Neutrophil (primary cell): ENCODE data around the gene NAALADL2.

Experiments
- H3K27ac ChIP-seq: fragments of 200-600 bp; sonication (generic); 2 replicates; pipeline ENCODE4 v1.5.1; 2016; ENCODE audit warnings: mild to moderate bottlenecking, moderate library complexity
- H3K27me3 ChIP-seq: fragments of 200-600 bp; sonication (generic); 2 replicates; pipeline ENCODE4 v1.6.0; 2016; ENCODE audit warnings: mild to moderate bottlenecking
- H3K36me3 ChIP-seq: fragments of 200-600 bp; sonication (generic); 2 replicates; pipeline ENCODE4 v1.5.1; 2017
- H3K4me1 ChIP-seq, 2 experiments: fragments of 200-600 bp in 1 of 2; sonication (generic) in 1 of 2; 1 replicate in 1 of 2; 2 replicates in 1 of 2; pipeline versions ENCODE4 v1.5.1 to v1.6.1; 2013 to 2016; ENCODE audit warnings: low read depth in 1 of 2, low read length in 1 of 2, mild to moderate bottlenecking in 1 of 2, moderate library complexity in 1 of 2; ENCODE audit not compliant: control insufficient read depth in 1 of 2, insufficient read depth in 1 of 2
- H3K4me3 ChIP-seq, 2 experiments: fragments of 200-600 bp in 1 of 2; sonication (generic) in 1 of 2; 1 replicate in 1 of 2; 2 replicates in 1 of 2; pipeline ENCODE4 v1.5.1; 2013 to 2016; ENCODE audit warnings: low read depth in 1 of 2, low read length in 1 of 2, mild to moderate bottlenecking in 1 of 2, moderate library complexity in 1 of 2
- H3K9me3 ChIP-seq: fragments of 200-600 bp; sonication (generic); 2 replicates; pipeline ENCODE4 v1.5.1; 2016
- TF ChIP-seq, protein P1 (sequence below): fragments of 200-600 bp; sonication (generic); IDR thresholded peaks from 2 replicates; pipeline ENCODE4 v1.5.1; 2016; ENCODE audit warnings: antibody characterized with exemption

The NAALADL2 gene

DNA sequence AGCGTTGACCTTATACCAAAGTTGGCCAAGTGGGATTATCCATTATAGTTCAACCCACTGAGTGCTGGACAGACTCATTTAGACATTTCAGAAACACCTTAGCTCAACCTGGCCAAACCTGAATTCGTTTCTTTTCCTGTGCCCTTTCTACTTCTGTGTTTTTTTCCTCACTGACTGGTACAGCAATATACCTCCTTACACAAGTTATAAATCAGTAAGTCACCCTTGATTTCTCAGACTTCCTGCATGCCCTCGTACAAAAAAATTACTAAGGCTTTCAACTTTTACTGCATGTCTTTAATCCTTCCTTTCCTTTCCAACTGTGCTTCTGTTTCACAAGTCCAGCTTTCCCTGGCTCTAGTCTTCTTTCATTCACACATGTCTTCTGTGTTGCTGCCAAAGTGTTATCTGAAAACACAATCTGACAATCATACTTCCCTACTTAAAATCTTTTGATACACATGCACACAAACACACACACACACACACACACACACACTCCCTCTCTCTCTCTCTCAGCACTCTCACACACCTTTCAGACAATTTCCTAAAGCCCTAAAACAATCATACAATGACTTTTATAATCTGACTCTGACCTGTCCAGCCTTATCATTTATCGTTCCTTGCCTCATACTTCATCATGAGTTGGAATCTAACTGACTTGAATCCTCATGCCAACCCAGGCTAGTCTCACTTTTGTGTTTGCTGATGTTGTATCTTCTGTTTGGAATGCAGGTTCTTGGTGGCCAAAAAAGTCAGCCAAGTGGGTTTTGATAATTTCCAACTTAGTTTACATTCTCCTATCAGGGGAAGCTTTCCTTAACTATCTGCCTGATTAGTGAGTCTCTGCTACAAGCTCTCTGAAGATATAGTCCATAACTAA, 436.4 kb downstream of the NAALADL2 start:
- no peaks in the 10 kb centered on the region for H3K27me3 ChIP-seq
- TF ChIP-seq, protein P1, sequence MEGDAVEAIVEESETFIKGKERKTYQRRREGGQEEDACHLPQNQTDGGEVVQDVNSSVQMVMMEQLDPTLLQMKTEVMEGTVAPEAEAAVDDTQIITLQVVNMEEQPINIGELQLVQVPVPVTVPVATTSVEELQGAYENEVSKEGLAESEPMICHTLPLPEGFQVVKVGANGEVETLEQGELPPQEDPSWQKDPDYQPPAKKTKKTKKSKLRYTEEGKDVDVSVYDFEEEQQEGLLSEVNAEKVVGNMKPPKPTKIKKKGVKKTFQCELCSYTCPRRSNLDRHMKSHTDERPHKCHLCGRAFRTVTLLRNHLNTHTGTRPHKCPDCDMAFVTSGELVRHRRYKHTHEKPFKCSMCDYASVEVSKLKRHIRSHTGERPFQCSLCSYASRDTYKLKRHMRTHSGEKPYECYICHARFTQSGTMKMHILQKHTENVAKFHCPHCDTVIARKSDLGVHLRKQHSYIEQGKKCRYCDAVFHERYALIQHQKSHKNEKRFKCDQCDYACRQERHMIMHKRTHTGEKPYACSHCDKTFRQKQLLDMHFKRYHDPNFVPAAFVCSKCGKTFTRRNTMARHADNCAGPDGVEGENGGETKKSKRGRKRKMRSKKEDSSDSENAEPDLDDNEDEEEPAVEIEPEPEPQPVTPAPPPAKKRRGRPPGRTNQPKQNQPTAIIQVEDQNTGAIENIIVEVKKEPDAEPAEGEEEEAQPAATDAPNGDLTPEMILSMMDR = no peak
- no peaks in the 10 kb centered on the region for H3K9me3 ChIP-seq
- H3K27ac ChIP-seq = no peak overlapping the region
- no peak overlapping the region for H3K4me3 ChIP-seq
- no peaks in the 10 kb centered on the region for H3K36me3 ChIP-seq
- H3K4me1 ChIP-seq = no peaks in the 10 kb centered on the region

DNA sequence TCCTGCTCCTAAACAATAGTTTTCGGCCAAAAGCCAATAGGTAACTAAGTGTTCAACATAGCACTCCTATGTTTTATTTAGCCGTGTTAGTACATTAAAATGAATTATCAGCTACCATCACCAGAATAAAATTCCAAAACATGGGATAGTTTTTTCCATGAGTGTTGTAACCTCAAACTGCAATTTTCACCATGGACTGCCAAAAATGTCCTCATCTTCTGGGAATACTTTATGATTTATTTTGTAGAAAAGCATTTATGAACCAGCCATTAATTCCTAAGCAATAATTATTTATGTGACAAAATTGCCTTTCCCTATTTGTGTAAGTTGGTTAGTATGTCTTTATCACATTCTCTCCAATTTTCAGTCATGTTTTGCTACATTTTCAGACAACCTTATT, 438.1 kb downstream of the NAALADL2 start:
- no peaks in the 10 kb centered on the region for H3K27me3 ChIP-seq
- no peak overlapping the region for H3K4me3 ChIP-seq
- H3K4me1 ChIP-seq = no peaks in the 10 kb centered on the region
- TF ChIP-seq, protein P1 = no peak
- H3K9me3 ChIP-seq = no peaks in the 10 kb centered on the region
- H3K36me3 ChIP-seq = no peaks in the 10 kb centered on the region
- no peak overlapping the region for H3K27ac ChIP-seq

DNA sequence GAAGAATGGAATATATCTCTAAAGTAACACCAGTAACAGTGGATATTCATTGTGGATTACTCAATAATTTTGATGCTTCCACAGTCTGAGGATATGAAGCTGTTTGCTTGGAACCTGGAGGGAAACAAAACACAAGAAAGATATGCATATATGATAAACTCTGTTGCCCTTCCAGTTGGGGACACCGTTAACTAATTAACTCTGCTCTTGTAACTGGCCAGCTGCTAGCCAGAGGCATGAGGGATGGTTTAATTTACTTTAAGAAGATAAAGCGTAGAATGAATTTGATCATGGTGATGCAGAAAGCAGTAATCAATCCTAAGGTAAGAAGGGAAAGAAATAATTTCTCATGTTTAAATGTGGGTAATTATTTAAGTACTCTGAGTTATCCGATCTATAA, 442.6 kb downstream of the NAALADL2 start:
- Histone ChIP-seq H3K4me3 (no peak overlapping the region), H3K27me3 (no peaks in the 10 kb centered on the region), H3K4me1 (no peaks in the 10 kb centered on the region), H3K36me3 (no peaks in the 10 kb centered on the region), H3K9me3 (no peaks in the 10 kb centered on the region), H3K27ac (no peak overlapping the region)
- TF ChIP-seq, protein P1 = no peak

DNA sequence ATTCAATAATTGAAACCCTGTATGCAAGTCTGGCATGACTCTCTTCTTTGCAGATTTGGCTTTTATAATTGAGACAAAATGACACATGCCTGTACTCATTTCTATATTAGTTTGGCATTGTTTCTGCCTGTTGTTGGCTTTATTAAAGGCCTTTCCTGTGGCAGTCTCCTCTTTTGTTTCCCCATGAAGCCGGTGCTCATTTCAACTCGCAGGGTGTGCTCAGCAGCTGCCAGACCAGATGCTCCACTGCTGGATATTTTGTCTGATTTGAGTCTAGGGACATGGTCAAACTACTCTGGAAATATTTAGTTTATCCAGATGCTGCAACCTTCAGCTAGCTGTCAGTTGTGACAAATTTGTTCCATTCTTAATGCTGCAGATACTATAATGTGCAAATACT, 445.3 kb downstream of the NAALADL2 start:
- Histone ChIP-seq H3K4me3 (no peak overlapping the region), H3K27ac (no peak overlapping the region), H3K27me3 (no peaks in the 10 kb centered on the region), H3K36me3 (no peaks in the 10 kb centered on the region), H3K9me3 (no peaks in the 10 kb centered on the region), H3K4me1 (no peaks in the 10 kb centered on the region)
- TF ChIP-seq, protein P1 = no peak

DNA sequence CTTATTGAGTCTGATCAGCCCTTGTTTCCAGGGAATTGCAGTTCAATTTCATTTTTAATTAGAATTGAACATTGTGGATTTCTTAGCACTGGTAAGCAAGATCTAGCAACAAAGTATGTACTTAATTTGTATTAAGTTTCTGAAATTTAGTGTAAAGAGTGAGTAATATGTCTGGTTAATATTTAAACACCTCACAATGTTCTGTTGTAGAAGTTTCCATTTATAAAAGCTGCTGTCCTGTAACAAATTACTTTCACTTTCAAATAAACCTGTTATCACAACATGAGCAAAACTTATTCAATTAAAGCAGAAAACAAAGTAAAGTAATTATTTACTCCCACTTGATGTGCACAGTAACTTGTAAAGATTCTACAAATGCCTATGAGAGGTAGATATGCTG, 448.5 kb downstream of the NAALADL2 start:
- TF ChIP-seq, protein P1 = no peak

More for the DNA sequence above, 448.5 kb downstream of the NAALADL2 start:
- H3K36me3 ChIP-seq = no peaks in the 10 kb centered on the region
- H3K4me3 ChIP-seq = no peak overlapping the region
- H3K4me1 ChIP-seq = no peaks in the 10 kb centered on the region
- H3K27ac ChIP-seq = no peak overlapping the region
- H3K9me3 ChIP-seq = no peaks in the 10 kb centered on the region
- H3K27me3 ChIP-seq = no peaks in the 10 kb centered on the region
